ENCODE measurements around the gene MKRN2.
"Not testable (repeated sequence)": the region's sequence is repeated elsewhere in the genome, so short reads cannot be mapped to it uniquely, and the experiment has no call there.

MKRN2 gene

DNA sequence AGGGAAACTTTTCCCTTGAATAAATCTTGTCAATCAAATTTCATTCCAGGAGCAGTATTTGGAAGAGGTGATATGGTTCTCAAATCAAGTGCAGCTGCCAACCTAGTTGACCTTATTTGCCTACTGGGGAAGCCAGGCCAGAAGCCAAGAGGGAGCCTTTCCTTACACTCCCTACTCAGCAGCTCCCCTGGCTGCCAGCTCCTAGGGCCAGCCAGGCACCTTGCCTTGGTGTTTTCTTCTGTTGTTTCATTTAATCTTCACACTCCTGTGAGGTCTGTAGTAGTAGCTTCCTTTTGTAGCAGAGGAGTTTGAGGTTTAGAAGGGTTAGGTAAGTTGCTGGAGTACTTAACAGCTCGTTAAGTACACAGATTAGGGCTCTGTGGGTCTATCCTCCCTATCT lies 34.2 kb upstream of the MKRN2 start:
- Histone ChIP-seq H3K4me1 (ENCODE audit: insufficient read depth, low read length) (no peaks in the 10 kb centered on the region), H3K9me3 (ENCODE audit: insufficient read depth, low read depth, low read length) (no peaks in the 10 kb centered on the region), H3K4me3 (ENCODE audit: low read length) (no peak overlapping the region), H3K27me3 (ENCODE audit: insufficient read depth, low read length) (no peaks in the 10 kb centered on the region), H3K36me3 (ENCODE audit: insufficient read depth, low read length) (peaks cover 56% of the 10 kb centered on the region), H3K27ac (ENCODE audit: low read depth, low read length) (no peak overlapping the region), H3K9ac (ENCODE audit: low read depth, low read length) (no peak overlapping the region)
- no CpG with 5 or more reads among the region's 1 CpG for WGBS

- peaks cover 67% of the 10 kb centered on the region for H3K36me3 ChIP-seq (ENCODE audit: insufficient read depth, low read length)
- no peaks in the 10 kb centered on the region for H3K27me3 ChIP-seq (ENCODE audit: insufficient read depth, low read length)
- H3K4me1 ChIP-seq (ENCODE audit: insufficient read depth, low read length) = no peaks in the 10 kb centered on the region
- H3K4me3 ChIP-seq (ENCODE audit: low read length) = no peak overlapping the region
- no peaks in the 10 kb centered on the region for H3K9me3 ChIP-seq (ENCODE audit: insufficient read depth, low read depth, low read length)
- no peak overlapping the region for H3K27ac ChIP-seq (ENCODE audit: low read depth, low read length)
- no peak overlapping the region for H3K9ac ChIP-seq (ENCODE audit: low read depth, low read length)
- WGBS = 100% methylated on average over 3 of the region's 3 CpGs
Observed at GRCh38 chr3:12527757-12528143, 29.1 kb upstream of the MKRN2 start.

DNA sequence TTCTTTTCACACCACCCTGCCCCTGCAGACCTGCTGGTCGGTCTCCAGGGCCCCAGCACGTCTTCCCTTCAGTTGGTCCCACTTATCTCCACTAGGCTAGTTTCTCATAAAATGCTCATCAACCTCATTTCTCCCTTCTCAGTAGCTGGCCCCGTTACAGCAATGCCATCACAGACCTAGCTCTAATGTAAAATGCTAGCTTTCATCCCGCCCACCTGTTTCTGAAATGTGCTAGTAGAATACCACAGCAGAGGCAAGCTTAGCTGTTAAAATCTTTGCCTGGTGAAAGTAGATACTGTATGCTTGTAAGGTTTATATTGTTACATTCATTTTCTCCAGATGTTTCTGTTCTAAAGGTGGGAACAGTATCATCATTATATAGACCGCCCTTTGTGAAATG lies 24.7 kb upstream of the MKRN2 start:
- Histone ChIP-seq H3K9me3 (ENCODE audit: insufficient read depth, low read depth, low read length) (no peaks in the 10 kb centered on the region), H3K4me3 (ENCODE audit: low read length) (no peak overlapping the region), H3K36me3 (ENCODE audit: insufficient read depth, low read length) (peaks cover 50% of the 10 kb centered on the region), H3K27ac (ENCODE audit: low read depth, low read length) (no peak overlapping the region), H3K9ac (ENCODE audit: low read depth, low read length) (no peak overlapping the region), H3K4me1 (ENCODE audit: insufficient read depth, low read length) (no peaks in the 10 kb centered on the region), H3K27me3 (ENCODE audit: insufficient read depth, low read length) (no peaks in the 10 kb centered on the region)
- 95% methylated on average over 5 of the region's 5 CpGs for WGBS

- Histone ChIP-seq H3K27ac (ENCODE audit: low read depth, low read length) (no peak overlapping the region), H3K9me3 (ENCODE audit: insufficient read depth, low read depth, low read length) (no peaks in the 10 kb centered on the region), H3K27me3 (ENCODE audit: insufficient read depth, low read length) (no peaks in the 10 kb centered on the region), H3K36me3 (ENCODE audit: insufficient read depth, low read length) (peaks cover 33% of the 10 kb centered on the region), H3K4me3 (ENCODE audit: low read length) (no peak overlapping the region), H3K4me1 (ENCODE audit: insufficient read depth, low read length) (no peaks in the 10 kb centered on the region), H3K9ac (ENCODE audit: low read depth, low read length) (no peak overlapping the region)
- 92% methylated on average over 6 of the region's 6 CpGs for WGBS
Observed at GRCh38 chr3:12536423-12536822, 20.5 kb upstream of the MKRN2 start.

DNA sequence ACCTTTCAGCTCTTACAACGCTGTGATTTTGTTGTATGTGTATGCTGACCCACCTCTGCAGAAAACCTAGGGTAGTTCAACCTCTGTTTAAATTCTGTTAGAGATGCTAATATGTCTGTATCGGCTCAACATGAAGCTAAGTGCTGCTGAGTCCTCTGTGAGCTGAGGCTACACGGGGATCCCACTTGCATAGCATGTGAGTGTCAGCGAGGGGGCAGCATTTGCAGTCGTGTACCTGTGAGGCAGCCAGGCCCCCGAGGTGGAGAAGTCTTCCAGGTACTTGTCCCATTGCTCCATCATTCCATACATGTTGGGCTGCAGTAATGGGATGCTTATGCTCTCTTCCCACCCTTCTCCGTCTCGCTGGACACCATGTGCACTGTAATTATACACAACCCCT lies 15.3 kb upstream of the MKRN2 start:
- WGBS = 79% methylated on average over 8 of the region's 8 CpGs
- 0 out of 2 replicates have a peak, but pooled peaks cover 7% of the 10 kb centered on the region for H3K4me1 ChIP-seq (ENCODE audit: insufficient read depth, low read length)
- H3K9me3 ChIP-seq (ENCODE audit: insufficient read depth, low read depth, low read length) = no peaks in the 10 kb centered on the region
- H3K27ac ChIP-seq (ENCODE audit: low read depth, low read length) = no peak overlapping the region
- peaks cover 10% of the 10 kb centered on the region; the same call in 1 of the 2 replicates for H3K36me3 ChIP-seq (ENCODE audit: insufficient read depth, low read length)
- H3K4me3 ChIP-seq (ENCODE audit: low read length) = no peak overlapping the region
- no peak overlapping the region for H3K9ac ChIP-seq (ENCODE audit: low read depth, low read length)
- H3K27me3 ChIP-seq (ENCODE audit: insufficient read depth, low read length) = no peaks in the 10 kb centered on the region

GRCh38 chr3:12543497-12543896 lies 13.4 kb upstream of the MKRN2 start:
- not testable (repeated sequence) for H3K9me3 ChIP-seq (ENCODE audit: insufficient read depth, low read depth, low read length); H3K4me1 ChIP-seq (ENCODE audit: insufficient read depth, low read length); H3K27me3 ChIP-seq (ENCODE audit: insufficient read depth, low read length); H3K27ac ChIP-seq (ENCODE audit: low read depth, low read length); H3K4me3 ChIP-seq (ENCODE audit: low read length); H3K9ac ChIP-seq (ENCODE audit: low read depth, low read length); H3K36me3 ChIP-seq (ENCODE audit: insufficient read depth, low read length)
- WGBS = 90% methylated on average over 12 of the region's 12 CpGs

- H3K4me3 ChIP-seq (ENCODE audit: low read length) = 0 out of 2 replicates have a peak overlapping the region, but pooled peaks have one; percentile 20
- peaks cover 5% of the 10 kb centered on the region; the same call in 1 of the 2 replicates for H3K36me3 ChIP-seq (ENCODE audit: insufficient read depth, low read length)
- H3K27me3 ChIP-seq (ENCODE audit: insufficient read depth, low read length) = no peaks in the 10 kb centered on the region
- H3K9me3 ChIP-seq (ENCODE audit: insufficient read depth, low read depth, low read length) = no peaks in the 10 kb centered on the region
- H3K4me1 ChIP-seq (ENCODE audit: insufficient read depth, low read length) = 0 out of 2 replicates have a peak, but pooled peaks cover 7% of the 10 kb centered on the region
- no peak overlapping the region for H3K27ac ChIP-seq (ENCODE audit: low read depth, low read length)
- 0 out of 2 replicates have a peak overlapping the region, but pooled peaks have one; percentile 26 for H3K9ac ChIP-seq (ENCODE audit: low read depth, low read length)
- WGBS = 84% methylated on average over 11 of the region's 11 CpGs
Observed at GRCh38 chr3:12544652-12545472, 12.0 kb upstream of the MKRN2 start.

DNA sequence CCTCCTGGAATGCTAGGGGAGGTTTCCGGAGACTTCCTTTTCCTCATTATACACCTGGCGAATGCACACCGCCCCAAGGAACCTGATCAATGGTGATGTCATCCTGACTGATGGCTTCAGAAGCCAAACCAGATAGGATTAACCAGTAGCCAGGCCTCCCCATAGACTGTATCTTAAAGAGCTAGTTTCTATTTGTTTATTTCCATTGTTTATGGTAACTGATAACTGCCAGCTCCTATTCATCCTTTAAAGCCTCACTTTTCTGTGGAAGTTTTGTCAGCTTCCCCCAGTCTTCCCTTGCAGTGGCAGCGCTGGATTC lies 11.5 kb upstream of the MKRN2 start, which contains the start of gene MKRN2OS:
TSS of gene MKRN2OS (minus strand) at position 27 of the 319 bp plus-strand sequence. CDS start 35 bp downstream, outside the sequence.
- 0 out of 2 replicates have a peak within 1 kb of the TSS, but pooled peaks have one; percentile 20 for H3K4me3 ChIP-seq (ENCODE audit: low read length)
- WGBS = 83% methylated on average over 4 of the region's 4 CpGs
- H3K4me1 ChIP-seq (ENCODE audit: insufficient read depth, low read length) = 0 out of 2 replicates have a peak, but pooled peaks cover 7% of the 10 kb centered on the region
- 0 out of 2 replicates have a peak within 1 kb of the TSS, but pooled peaks have one; percentile 26 for H3K9ac ChIP-seq (ENCODE audit: low read depth, low read length)
- H3K27me3 ChIP-seq (ENCODE audit: insufficient read depth, low read length) = no peaks in the 10 kb centered on the region
- H3K27ac ChIP-seq (ENCODE audit: low read depth, low read length) = no peak within 1 kb of the TSS
- H3K36me3 ChIP-seq (ENCODE audit: insufficient read depth, low read length) = no peaks in the 10 kb centered on the region
- H3K9me3 ChIP-seq (ENCODE audit: insufficient read depth, low read depth, low read length) = no peaks in the 10 kb centered on the region

DNA sequence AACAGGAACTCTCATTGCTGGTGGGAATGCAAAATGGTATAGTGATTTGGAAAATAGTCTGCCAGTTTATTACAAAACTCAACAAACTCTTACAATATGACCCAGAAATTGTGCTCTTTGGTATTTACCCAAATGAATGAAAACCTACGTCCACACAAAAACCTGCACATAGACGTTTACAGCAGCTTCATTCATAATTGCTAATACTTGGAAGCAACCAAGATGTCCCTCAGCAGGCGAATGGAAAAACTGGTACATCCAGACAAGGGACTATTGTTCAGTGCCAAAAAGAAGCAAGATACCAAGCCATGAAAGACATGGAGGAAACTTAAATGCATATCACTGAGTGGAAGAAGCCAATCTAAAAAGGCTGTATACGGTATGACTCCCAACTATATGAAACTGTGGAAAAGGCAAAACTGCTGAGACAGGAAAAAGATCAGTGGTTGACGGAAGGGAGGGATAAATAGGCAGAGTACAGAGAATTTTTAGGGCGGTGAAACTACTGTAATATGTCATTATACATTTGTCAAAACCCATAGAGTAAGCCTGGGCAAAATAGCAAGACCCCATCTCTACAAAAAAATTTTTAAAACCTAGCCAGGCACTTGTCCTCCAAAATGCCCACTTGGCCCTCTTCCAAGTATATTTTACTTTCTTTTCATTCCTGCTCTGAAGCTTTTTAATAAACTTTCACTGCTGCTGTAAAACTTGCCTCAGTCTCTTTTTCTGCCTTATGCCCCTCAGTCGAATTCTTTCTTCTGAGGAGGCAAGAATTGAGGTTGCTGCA lies 6.7 kb upstream of the MKRN2 start:
- no peak overlapping the region for H3K4me3 ChIP-seq (ENCODE audit: low read length)

DNA sequence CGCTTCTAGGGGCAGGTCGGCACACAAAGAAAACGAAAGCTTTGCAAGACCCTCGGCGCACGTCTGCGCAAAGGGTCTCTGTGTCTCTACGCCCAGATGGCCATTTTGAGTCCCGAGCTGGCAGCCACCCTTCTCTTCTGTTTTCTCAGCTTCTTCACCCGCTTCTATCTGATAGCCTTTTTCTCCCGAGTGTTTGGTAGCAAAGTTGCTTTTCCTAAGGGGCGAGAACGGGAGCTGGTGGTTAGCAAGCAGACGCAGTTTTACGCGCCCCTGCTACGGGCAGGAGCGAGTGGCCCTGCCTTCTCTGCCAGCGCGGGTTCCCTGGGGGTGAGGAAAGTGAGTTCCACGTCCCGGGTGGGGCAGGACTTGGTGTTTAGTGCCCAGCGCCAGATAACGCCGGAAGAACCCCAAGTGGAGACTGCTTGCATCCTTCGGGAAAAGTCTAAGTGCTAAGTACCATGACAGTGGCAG lies 2.9 kb upstream of the MKRN2 start:
- Histone ChIP-seq H3K27me3 (ENCODE audit: insufficient read depth, low read length) (no peaks in the 10 kb centered on the region), H3K9me3 (ENCODE audit: insufficient read depth, low read depth, low read length) (no peaks in the 10 kb centered on the region), H3K4me3 (ENCODE audit: low read length) (peak overlapping the region; percentile 46), H3K27ac (ENCODE audit: low read depth, low read length) (no peak overlapping the region), H3K9ac (ENCODE audit: low read depth, low read length) (peak overlapping the region; percentile 71), H3K36me3 (ENCODE audit: insufficient read depth, low read length) (no peaks in the 10 kb centered on the region), H3K4me1 (ENCODE audit: insufficient read depth, low read length) (peaks cover 12% of the 10 kb centered on the region)
- 82% methylated on average over 26 of the region's 26 CpGs for WGBS

More for the DNA sequence above, 6.7 kb upstream of the MKRN2 start:
- Histone ChIP-seq H3K36me3 (ENCODE audit: insufficient read depth, low read length) (no peaks in the 10 kb centered on the region), H3K9me3 (ENCODE audit: insufficient read depth, low read depth, low read length) (no peaks in the 10 kb centered on the region), H3K4me1 (ENCODE audit: insufficient read depth, low read length) (0 out of 2 replicates have a peak, but pooled peaks cover 5% of the 10 kb centered on the region), H3K9ac (ENCODE audit: low read depth, low read length) (no peak overlapping the region), H3K27me3 (ENCODE audit: insufficient read depth, low read length) (no peaks in the 10 kb centered on the region), H3K27ac (ENCODE audit: low read depth, low read length) (no peak overlapping the region)
- WGBS = 81% methylated on average over 7 of the region's 7 CpGs

DNA sequence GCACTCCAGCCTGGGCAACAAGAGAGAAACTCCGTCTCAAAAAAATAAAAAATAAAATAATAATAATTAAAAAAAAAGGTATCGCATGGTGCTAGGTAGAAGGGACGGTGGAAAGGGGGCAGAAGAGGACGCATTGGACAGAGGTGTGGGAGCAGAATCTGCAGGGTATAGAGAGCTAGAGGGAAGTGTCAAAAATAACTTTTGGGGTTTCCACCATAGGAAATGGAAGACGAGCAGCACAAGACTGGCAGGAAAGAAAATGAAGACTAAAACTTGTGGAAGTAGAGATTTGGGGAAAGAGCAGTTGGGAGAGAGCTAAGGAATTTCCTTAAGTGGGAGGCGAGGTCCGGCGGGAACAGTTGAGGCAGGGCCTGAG lies 585 bp upstream of the MKRN2 start:
- Histone ChIP-seq H3K9ac (ENCODE audit: low read depth, low read length) (peak overlapping the region; percentile 50), H3K27ac (ENCODE audit: low read depth, low read length) (no peak overlapping the region), H3K27me3 (ENCODE audit: insufficient read depth, low read length) (no peaks in the 10 kb centered on the region), H3K4me1 (ENCODE audit: insufficient read depth, low read length) (peaks cover 21% of the 10 kb centered on the region), H3K36me3 (ENCODE audit: insufficient read depth, low read length) (no peaks in the 10 kb centered on the region), H3K9me3 (ENCODE audit: insufficient read depth, low read depth, low read length) (no peaks in the 10 kb centered on the region), H3K4me3 (ENCODE audit: low read length) (peak overlapping the region; percentile 68)
- 15% methylated on average over 7 of the region's 8 CpGs for WGBS

Data from HUES64 (cell line).